AG04450 (cell line): Measurements from ENCODE around the gene ANKRD39. TPM values are rescaled to one million over a fixed set of nuclear protein-coding genes. Genes with fewer than 3 reads are reported as not detected.

ENCODE experiments used
- CTCF ChIA-PET: fragments of 300-600, 350-600 bp; formaldehyde crosslinking; extraction: SDS; loops from one replicate; lab custom pipeline; 2022; ENCODE audit warnings: antibody characterized with exemption, inconsistent platforms; lab: Charles Lee
- POLR2A ChIA-PET: fragments of 350-600 bp; formaldehyde crosslinking; extraction: SDS; loops from one replicate; lab custom pipeline; 2021; ENCODE audit warnings: antibody characterized with exemption, inconsistent platforms; lab: Yijun Ruan, JAX
- DNase-seq: peaks from one replicate; pipeline ENCODE4 v3.0.0-alpha.2; 2011; ENCODE audit warnings: low read depth, low spot score
- H3K27ac ChIP-seq: one replicate; pipeline ENCODE4 v1.5.1; 2012; ENCODE audit warnings: low read depth, low read length, control low read depth
- H3K27me3 ChIP-seq: one replicate; pipeline ENCODE4 v1.6.0; 2012; ENCODE audit warnings: low read length; ENCODE audit not compliant: control insufficient read depth, insufficient read depth
- H3K4me3 ChIP-seq: 2 replicates; pipeline ENCODE4 v1.5.1; 2011; ENCODE audit warnings: mild to moderate bottlenecking, low read depth, low read length, control low read depth
- H3K9me3 ChIP-seq: 2 replicates; pipeline ENCODE4 v1.5.1; 2012; ENCODE audit warnings: low read length; ENCODE audit not compliant: control insufficient read depth, insufficient read depth
- CTCF ChIP-seq: IDR thresholded peaks from 2 replicates; pipeline ENCODE4 v1.5.1; 2011; ENCODE audit warnings: low read depth, low read length, control low read depth, inconsistent platforms
- polyA plus RNA-seq: library from polyadenylated mRNA; depleted of rRNA; stranded (reverse); fragments of >200 nt; gene quantifications from 2 replicates; pipeline ENCODE4 v1.2.3, GENCODE V29; 2011

The ANKRD39 gene
- polyA plus RNA-seq, 1 experiment = 3.8 TPM

- Histone ChIP-seq H3K9me3 (no peaks in the 10 kb centered on the region; the same call in 1 of the 2 replicates), H3K27ac (no peak overlapping the region), H3K27me3 (peaks cover 21% of the 10 kb centered on the region), H3K4me3 (no peak overlapping the region)
- no peak for DNase-seq
- TF ChIP-seq CTCF = no peak
- ChIA-PET POLR2A (no interaction called here), CTCF (interaction anchor here (1.3 kb wide), 1 partner anchor 68 kb away, joined by 3 read pairs; no protein-coding TSS in a partner anchor)
These were observed 25.5 kb upstream of the ANKRD39 start for GRCh38 chr2:96883306-96883705.

- H3K27ac ChIP-seq = no peak overlapping the region
- ChIA-PET CTCF (interaction anchor here (1.3 kb wide), 1 partner anchor 68 kb away, joined by 3 read pairs; no protein-coding TSS in a partner anchor), POLR2A (no interaction called here)
- H3K4me3 ChIP-seq = no peak overlapping the region
- DNase-seq = no peak
- H3K27me3 ChIP-seq = peaks cover 22% of the 10 kb centered on the region
- no peaks in the 10 kb centered on the region; the same call in 1 of the 2 replicates for H3K9me3 ChIP-seq
- no peak for TF ChIP-seq CTCF
These were observed 25.1 kb upstream of the ANKRD39 start for GRCh38 chr2:96882906-96883305.

GRCh38 chr2:96882230-96882629 lies 24.4 kb upstream of the ANKRD39 start:
- Histone ChIP-seq H3K27ac (no peak overlapping the region), H3K9me3 (no peaks in the 10 kb centered on the region; the same call in 1 of the 2 replicates), H3K4me3 (no peak overlapping the region), H3K27me3 (peaks cover 22% of the 10 kb centered on the region)
- no peak for TF ChIP-seq CTCF
- ChIA-PET POLR2A (no interaction called here), CTCF (interaction anchor here (1.3 kb wide), 1 partner anchor 69 kb away, joined by 3 read pairs; no protein-coding TSS in a partner anchor)
- DNase-seq = no peak

- POLR2A ChIA-PET = no interaction called here
- H3K27me3 ChIP-seq = peaks cover 22% of the 10 kb centered on the region
- H3K4me3 ChIP-seq = no peak overlapping the region
- DNase-seq = no peak
- H3K27ac ChIP-seq = no peak overlapping the region
- no peaks in the 10 kb centered on the region; the same call in 1 of the 2 replicates for H3K9me3 ChIP-seq
- no peak for TF ChIP-seq CTCF
- CTCF ChIA-PET = no interaction called here
These were observed 23.8 kb upstream of the ANKRD39 start for GRCh38 chr2:96881349-96882195.

GRCh38 chr2:96880891-96881273 lies 23.1 kb upstream of the ANKRD39 start:
- CTCF ChIA-PET = no interaction called here
- no peak for TF ChIP-seq CTCF
- DNase-seq = no peak
- H3K4me3 ChIP-seq = no peak overlapping the region
- POLR2A ChIA-PET = no interaction called here
- H3K27ac ChIP-seq = no peak overlapping the region
- H3K9me3 ChIP-seq = no peaks in the 10 kb centered on the region; the same call in 1 of the 2 replicates
- H3K27me3 ChIP-seq = peaks cover 19% of the 10 kb centered on the region
